ENCODE results near the gene NPFFR1.

Gene NPFFR1

DNA sequence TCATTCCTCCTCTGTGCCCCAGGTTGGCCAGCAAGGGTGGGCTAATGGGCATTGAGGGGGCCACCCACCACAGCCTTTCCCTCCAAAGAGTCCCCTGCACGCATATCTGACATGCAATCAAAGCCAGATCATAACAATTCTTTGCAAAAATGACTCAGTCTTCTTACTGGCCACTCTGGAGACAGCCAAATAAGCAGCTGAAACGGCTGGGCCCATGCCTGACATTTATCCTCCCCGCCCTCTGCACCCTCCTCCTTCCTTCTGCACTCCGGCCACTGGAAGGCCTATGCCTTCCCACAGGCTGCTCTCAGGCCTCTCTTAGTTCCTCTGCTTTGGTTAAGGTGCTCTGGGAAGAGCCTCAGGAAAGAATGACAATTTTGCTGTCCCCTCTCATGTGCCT, 29.2 kb upstream of the NPFFR1 start:
- DNase-seq: no peak

GRCh38 chr10:70312249-70312648, 28.4 kb upstream of the NPFFR1 start:
- DNase-seq: no peak

GRCh38 chr10:70311698-70312097, 27.9 kb upstream of the NPFFR1 start:
- no peak for DNase-seq

GRCh38 chr10:70309661-70310060, 25.9 kb upstream of the NPFFR1 start:
- DNase-seq: no peak

- DNase-seq: no peak
These were observed 24.6 kb upstream of the NPFFR1 start for GRCh38 chr10:70308121-70309060.

GRCh38 chr10:70306886-70307520, 23.2 kb upstream of the NPFFR1 start:
- DNase-seq: no peak

- no peak for DNase-seq
These were observed 22.4 kb upstream of the NPFFR1 start for GRCh38 chr10:70306181-70306705.

DNA sequence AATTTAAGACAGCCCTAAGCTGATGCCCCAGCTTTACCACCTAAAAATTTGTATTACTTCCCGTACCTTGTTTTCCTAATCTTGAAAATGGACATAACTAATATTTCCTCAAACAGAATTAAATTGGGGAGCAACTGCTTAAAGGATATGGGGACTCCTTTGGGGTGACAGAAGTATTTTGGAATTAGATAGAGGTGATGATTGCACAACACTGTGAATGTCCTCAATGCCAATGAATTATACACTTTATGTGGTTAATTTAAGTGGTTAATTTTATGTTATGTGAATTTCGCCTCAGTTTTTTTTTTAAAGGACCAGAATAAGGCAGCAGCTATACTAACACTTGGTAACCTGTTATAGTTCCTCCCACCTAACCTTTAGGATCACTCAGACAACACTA, 19.9 kb upstream of the NPFFR1 start:
- DNase-seq: no peak

GRCh38 chr10:70302292-70302691, 18.5 kb upstream of the NPFFR1 start:
- no peak for DNase-seq

DNA sequence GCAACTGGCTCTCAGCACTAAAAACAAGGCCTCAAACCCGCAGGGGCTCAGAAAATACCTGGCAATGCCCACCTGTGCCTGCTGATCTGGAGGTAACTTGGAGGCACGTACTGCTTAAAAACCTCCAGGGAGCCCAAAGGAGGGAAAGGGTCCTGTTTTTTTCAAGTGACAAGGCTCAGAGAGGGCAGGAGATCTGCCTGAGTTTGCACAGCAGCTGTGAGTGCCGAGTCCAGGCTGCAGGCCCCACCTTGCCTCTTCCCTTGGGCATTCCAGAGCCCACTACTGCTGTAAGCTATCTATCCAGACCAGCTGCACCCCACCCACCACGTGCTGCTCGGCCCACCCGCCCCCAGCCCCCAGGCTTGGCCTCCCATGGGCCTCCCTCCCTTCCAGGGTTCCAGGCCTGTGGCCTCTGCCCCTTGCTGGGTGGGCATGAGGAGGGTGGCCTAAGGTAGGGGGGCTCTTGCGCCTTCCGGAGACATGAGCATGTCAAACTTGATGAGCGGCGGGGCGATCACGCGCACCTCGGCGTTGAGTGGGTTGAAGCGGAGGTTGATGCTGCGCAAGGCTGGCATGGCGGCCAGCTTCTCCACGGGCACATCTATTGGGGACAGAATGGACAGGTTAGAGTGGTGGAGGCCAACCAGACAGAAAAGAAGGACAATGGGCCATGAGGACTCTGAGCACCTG, 17.2 kb upstream of the NPFFR1 start:
- no peak for DNase-seq

- DNase-seq: no peak
These were observed 16.7 kb upstream of the NPFFR1 start for GRCh38 chr10:70300461-70300860.

DNA sequence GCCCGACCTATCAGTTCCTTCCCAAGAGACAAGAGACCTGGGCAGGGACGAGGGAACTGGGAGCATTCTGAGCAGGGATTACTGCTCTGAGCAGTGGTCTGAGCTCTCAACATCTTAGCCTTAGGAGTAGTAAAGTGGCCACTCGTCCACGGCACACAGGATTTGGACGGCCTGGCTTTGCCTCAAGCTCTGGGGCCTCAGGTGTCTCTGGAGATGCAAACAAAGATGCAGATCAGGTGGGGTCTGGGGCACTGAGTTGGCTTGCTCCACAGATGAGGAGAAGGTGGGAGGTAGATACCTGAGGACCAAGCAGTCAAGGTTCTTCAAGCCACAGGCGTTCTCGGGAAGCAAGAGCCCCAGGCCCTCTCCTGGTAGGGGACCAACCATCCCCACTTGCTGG, 16.1 kb upstream of the NPFFR1 start:
- no peak for DNase-seq

DNA sequence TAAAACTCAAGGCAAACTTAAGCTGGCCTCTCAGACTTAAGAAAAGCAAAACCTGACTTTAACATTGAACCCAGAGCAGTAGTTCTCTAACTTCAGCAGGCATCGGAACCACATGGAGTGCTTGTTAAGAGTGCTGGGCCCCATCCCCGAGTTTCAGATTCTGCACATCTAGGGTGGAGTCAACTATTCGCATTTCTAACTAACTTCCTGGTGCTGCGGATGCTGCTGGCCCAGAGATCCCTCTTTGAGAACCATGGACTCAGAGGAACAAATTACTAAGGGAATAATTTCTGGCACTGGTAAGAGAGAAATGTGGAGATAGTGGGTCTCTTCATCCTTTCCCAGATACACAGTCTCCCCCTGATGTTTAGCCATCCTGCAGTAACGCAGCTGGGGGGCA, 14.6 kb upstream of the NPFFR1 start:
- no peak for DNase-seq

DNA sequence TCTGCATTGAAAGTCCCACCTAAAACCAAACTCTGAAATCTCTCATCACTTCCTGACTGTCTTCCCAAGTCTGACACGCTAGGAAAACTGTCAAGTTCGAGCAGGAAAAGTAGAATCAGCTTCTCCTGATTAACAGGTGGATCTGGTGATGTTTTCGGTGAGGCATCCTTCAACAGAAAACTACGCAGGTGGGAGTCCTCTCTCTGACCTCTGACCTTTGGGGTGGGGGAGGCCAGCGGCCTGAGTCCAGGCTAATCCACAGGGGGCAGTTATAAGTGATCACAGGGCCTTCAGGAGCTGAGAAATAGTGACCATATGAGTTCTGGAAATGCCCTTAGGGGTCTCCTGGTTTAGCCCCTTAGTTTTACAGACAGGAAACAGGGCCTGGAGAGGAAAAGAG, 13.4 kb upstream of the NPFFR1 start:
- DNase-seq: no peak

DNA sequence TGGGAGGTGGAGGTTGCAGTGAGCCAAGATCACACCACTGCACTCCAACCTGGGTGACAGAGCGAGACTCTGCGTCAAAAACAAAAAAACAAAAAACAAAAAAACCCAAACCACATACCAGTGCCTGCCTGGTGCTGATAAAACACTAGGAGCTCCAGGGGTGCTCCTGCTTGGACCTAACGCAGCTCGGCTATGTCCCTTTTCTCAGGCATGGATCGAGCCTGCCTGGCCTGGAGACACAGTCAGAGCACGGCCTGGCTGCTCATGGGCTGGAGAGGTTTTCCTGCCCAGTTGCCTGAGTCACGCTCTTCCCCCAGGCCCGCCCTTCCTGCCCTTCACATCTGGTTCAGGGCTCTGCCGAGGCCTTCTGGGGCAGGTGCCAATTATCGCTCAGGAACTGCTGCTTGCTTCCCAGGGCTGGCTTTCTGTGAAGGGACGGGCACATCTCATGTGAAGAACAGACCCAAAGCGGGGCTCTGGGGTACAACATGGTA, 12.6 kb upstream of the NPFFR1 start:
- no peak for DNase-seq

DNA sequence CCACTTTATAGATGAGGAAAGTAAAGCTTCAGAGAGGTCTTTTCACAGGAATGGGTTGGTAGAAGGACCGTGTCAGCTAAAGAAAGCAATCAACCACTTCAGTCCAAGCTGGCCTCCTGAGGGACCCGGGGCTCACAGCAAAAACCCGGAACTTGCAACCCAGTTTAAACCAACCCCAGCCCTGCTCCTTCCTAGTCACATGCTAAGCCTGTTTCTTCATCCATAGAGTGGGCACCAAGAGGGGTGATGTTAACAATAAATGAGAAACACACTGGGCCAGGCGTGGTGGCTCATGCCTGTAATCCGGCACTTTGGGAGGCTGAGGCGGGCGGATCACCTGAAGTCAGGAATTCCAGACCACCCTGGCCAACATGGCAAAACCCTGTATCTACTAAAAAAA, 12.1 kb upstream of the NPFFR1 start:
- no peak for DNase-seq

DNA sequence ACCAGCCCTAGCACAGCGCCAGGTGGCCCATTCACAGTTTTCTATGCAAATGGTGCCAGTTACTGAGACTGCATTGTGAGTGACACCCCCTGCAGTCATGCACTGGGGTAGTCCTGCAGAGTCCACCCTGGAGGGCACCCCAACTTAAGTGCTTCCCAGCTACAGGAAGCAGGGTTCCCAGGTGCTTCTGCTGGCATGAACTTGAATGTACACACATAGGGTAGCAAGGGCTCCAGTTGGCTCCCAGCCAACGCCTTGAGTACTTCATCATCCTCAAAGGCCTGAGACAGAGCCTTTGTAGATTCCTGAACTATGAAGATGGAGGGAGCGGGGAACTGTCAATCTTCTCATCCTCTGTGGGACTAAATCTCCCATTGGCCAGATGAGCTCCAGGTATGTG, 11.5 kb upstream of the NPFFR1 start:
- DNase-seq: no peak

DNA sequence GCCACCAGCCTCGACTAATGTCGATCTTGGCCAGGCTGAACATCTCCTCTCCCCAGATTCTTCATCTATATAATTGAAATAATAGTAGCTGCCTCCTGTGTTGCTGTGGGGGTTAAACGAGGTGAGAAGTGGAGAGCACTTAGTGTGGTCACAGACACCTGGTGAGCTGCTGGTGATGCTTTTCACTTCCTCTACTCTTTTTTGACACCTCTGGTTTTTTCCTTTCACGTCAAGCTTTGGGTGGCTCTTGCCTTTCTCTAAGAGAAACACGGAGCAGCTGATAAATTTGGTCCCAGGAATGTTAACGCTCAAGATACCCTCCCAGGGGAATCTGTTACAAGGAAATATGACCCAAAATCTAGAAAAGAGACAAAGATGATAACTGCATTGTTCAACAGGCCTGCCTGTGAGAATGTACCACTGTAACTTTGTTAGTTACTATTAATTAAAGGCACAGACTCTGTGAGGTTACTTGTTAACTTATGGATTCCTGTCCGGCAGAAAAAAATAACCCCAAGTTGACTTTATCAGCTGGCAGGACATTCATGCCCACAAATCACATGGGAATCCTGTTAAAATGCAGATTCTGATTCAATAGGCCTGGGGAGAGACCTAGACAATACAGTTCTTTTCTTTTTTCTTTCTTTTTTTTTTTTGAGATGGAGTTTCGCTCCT, 9.5 kb upstream of the NPFFR1 start:
- no peak for DNase-seq

- no peak for DNase-seq
These were observed 8.2 kb upstream of the NPFFR1 start for GRCh38 chr10:70292004-70292403.

DNA sequence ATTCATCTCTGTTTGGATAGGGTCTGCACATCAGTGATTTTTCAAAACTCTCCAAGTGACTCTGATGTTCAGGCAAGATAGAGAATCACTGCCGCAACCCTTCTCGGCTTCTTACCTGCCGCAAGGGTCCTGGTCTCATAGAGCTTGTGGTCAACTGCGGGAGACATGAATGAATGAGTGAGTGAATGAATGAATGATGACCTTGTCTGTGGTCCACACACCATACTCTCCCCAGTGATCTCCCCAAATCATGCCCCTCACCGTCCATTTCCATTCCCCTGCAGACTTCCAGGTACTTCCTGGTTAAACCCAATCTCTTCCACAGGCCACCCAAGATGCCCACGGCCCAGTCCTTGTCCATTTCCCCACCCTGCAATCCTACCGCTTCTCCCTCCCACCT, 5.9 kb upstream of the NPFFR1 start:
- no peak for DNase-seq

DNA sequence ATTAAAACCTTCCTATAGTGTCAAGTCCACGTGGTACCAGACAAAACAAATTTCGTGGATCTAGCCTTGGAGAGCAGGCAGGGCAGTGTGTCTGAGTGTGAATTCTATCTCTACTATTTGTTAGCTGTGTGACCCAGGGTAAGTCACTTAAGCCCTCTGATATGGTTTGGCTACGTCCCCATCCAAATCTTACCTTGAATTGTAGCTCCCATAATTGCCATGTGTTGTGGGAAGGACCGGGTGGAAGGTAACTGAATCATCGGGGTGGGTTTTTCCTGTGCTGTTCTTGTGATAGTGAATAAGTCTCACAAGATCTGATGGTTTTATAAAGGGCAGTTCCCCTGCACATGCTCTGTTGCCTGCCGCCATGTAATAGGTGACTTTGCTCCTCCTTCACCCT, 2.8 kb upstream of the NPFFR1 start:
- DNase-seq: no peak

DNA sequence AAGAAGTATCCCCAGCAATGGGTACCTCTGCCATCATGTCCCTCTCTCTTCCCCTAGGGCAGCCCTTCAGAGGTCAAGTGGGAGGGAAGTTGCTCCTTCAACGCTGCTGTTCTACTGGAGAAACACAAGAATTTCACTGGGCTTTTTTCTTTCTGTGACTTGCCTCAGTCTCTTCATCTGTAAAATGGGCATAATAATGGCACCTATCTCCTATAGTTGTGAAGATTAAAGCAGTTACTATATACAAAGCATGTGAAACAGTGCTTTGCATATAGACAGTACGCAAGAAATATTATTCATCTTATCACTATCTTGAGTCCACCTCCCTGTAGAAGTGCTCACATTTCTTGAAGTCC, 1.6 kb upstream of the NPFFR1 start:
- DNase-seq: no peak
